C4-2B (cell line): ENCODE measurements around the gene TMIGD1.

Source experiments
- H3K27ac ChIP-seq: fragments of 450-650 bp; 2 replicates; pipeline ENCODE4 v1.5.1; 2017
- ZFX ChIP-seq: fragments of 450-650 bp; IDR thresholded peaks from 2 replicates; pipeline ENCODE4 v1.6.1; 2017
- TF ChIP-seq, protein P1 (sequence below): fragments of 450-650 bp; conservative IDR thresholded peaks from 2 replicates; pipeline ENCODE4 v1.5.1; 2017; ENCODE audit warnings: mild to moderate bottlenecking

The TMIGD1 gene

DNA sequence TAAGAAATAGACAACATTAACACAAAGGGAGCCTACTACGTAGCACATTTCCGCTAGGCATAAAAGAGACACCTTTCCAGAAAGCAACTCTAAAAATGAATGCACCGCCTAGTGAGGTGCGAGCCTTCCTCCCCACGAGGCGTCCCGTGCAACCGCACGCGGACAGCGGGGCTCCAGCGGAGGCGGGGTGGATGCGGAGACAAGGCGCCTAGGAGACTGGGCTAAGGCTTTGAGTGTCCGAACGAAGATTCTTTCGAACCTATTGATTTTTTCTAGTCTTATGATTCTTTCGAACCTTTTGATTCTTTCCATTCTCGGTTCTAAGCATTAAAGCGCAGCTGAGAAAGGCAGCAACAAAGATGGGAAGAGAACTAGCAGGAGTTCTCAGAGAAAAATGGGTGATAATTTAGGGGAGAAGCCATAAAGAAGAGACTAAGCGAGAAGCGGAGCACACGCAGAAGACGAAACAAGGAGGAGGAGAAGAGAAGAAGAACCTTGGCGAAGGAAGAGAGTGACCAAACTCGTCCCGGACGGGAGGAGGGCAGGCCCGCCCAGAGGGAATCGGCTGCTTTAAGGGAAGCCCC lies 44.5 kb upstream of the TMIGD1 start:
- TF ChIP-seq, protein P1, sequence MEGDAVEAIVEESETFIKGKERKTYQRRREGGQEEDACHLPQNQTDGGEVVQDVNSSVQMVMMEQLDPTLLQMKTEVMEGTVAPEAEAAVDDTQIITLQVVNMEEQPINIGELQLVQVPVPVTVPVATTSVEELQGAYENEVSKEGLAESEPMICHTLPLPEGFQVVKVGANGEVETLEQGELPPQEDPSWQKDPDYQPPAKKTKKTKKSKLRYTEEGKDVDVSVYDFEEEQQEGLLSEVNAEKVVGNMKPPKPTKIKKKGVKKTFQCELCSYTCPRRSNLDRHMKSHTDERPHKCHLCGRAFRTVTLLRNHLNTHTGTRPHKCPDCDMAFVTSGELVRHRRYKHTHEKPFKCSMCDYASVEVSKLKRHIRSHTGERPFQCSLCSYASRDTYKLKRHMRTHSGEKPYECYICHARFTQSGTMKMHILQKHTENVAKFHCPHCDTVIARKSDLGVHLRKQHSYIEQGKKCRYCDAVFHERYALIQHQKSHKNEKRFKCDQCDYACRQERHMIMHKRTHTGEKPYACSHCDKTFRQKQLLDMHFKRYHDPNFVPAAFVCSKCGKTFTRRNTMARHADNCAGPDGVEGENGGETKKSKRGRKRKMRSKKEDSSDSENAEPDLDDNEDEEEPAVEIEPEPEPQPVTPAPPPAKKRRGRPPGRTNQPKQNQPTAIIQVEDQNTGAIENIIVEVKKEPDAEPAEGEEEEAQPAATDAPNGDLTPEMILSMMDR, result no peak
- no peak for TF ChIP-seq ZFX
- peak overlapping the region; percentile 76 for H3K27ac ChIP-seq

- H3K27ac ChIP-seq, result peak overlapping the region; percentile 76
- no peak for TF ChIP-seq ZFX
- TF ChIP-seq, protein P1, result no peak
Measured at GRCh38 chr17:30377574-30378240, 43.9 kb upstream of the TMIGD1 start.

- peak overlapping the region; percentile 53 for H3K27ac ChIP-seq
- 0 out of 2 replicates have a peak, but pooled peaks have one; percentile 13 for TF ChIP-seq ZFX
- TF ChIP-seq, protein P1, result no peak
Measured at GRCh38 chr17:30376621-30377452, 43.0 kb upstream of the TMIGD1 start.

- H3K27ac ChIP-seq, result peak overlapping the region; percentile 14; the same call in 1 of the 2 replicates
- TF ChIP-seq, protein P1, result no peak
- no peak for TF ChIP-seq ZFX
Measured at GRCh38 chr17:30375661-30376060, 41.8 kb upstream of the TMIGD1 start.

- no peak overlapping the region for H3K27ac ChIP-seq
Measured at GRCh38 chr17:30372755-30373154, 38.9 kb upstream of the TMIGD1 start.

GRCh38 chr17:30369995-30370394 lies 36.1 kb upstream of the TMIGD1 start:
- H3K27ac ChIP-seq, result peak overlapping the region; percentile 74
- TF ChIP-seq, protein P1, result no peak
- TF ChIP-seq ZFX, result no peak

More at GRCh38 chr17:30372755-30373154, 38.9 kb upstream of the TMIGD1 start:
- no peak for TF ChIP-seq ZFX
- TF ChIP-seq, protein P1, result 0 out of 2 replicates have a peak, but pooled peaks have one; percentile 5
